ENCODE results near the gene NEDD9. TPM values are rescaled to one million over a fixed set of nuclear protein-coding genes. Genes with fewer than 3 reads are reported as not detected.

Gene NEDD9
- total RNA-seq, 1 experiment from 2014 or later = 0.17 TPM

- CTCF ChIA-PET = no interaction called here
- ATAC-seq = no peak
- no TSS peak for BruUV-seq (replicated peaks)
Observed at GRCh38 chr6:11202513-11203305, 29.8 kb downstream of the NEDD9 start.

GRCh38 chr6:11201772-11202512, 30.5 kb downstream of the NEDD9 start:
- CTCF ChIA-PET = no interaction called here
- no peaks in the 10 kb centered on the region for H4K20me1 ChIP-seq (ENCODE audit: insufficient read depth)
- intact Hi-C loops (cut with micrococcal nuclease) = no loop called here
- TF ChIP-seq POLR2AphosphoS5 (IDR thresholded peaks at IDR 0.05; ENCODE audit: low read depth, low read length) (no peak), JUND (IDR thresholded peaks at IDR 0.05) (no peak), POLR2A (IDR thresholded peaks at IDR 0.05; ENCODE audit: borderline replicate concordance, extremely low read depth, insufficient read depth, insufficient read length) (no peak), ZBTB33 (IDR thresholded peaks at IDR 0.05; ENCODE audit: extremely low read depth, insufficient replicate concordance, low read length) (no peak), TCF7L2 (IDR thresholded peaks at IDR 0.05; ENCODE audit: borderline replicate concordance, extremely low read depth, insufficient read depth, insufficient read length) (no peak), FOSL1 (IDR thresholded peaks at IDR 0.05; ENCODE audit: low read depth) (no peak), YY1 (IDR thresholded peaks at IDR 0.05; ENCODE audit: extremely low read depth, insufficient replicate concordance, low read depth, low read length) (no peak), ZNF274 (IDR thresholded peaks at IDR 0.05; ENCODE audit: low read depth, low read length) (no peak), MAX (IDR thresholded peaks at IDR 0.05) (no peak), EZH2phosphoT487 (IDR thresholded peaks at IDR 0.05; ENCODE audit: borderline replicate concordance) (no peak), SRF (IDR thresholded peaks at IDR 0.05; ENCODE audit: low read depth) (no peak), SIN3A (IDR thresholded peaks at IDR 0.05; ENCODE audit: low read depth) (no peak)

More at GRCh38 chr6:11202513-11203305, 29.8 kb downstream of the NEDD9 start:
- H3K4me1 ChIP-seq (ENCODE audit: control insufficient read depth in 1 of 2, insufficient read depth in 2 of 2, low read length in 2 of 2) = peaks cover 0 to 10% of the 10 kb centered on the region in 2 experiments; a peak in 1 of 4 replicates
- intact Hi-C loops (cut with micrococcal nuclease) = no loop called here
- H4K20me1 ChIP-seq (ENCODE audit: insufficient read depth) = no peaks in the 10 kb centered on the region
- DNase-seq (ENCODE audit: low read depth, low spot score) = no peak
- H3K9me2 ChIP-seq (ENCODE audit: insufficient read depth) = no peaks in the 10 kb centered on the region
- H3K4me3 ChIP-seq (replicated peaks in 1 of 2; ENCODE audit: low read depth in 1 of 2, low read length in 2 of 2) = no peak overlapping the region
- H3K79me2 ChIP-seq (ENCODE audit: insufficient read depth, low read length) = no peaks in the 10 kb centered on the region
- no peak overlapping the region for H2AFZ ChIP-seq (ENCODE audit: low read depth, low read length, poor library complexity, severe bottlenecking)
- H3K9me3 ChIP-seq (ENCODE audit: control insufficient read depth in 1 of 2, insufficient read depth in 1 of 2, low read depth in 1 of 2, low read length in 2 of 2) = no peaks in the 10 kb centered on the region
- ChIA-PET RAD21 (ENCODE audit: low non-redundant PET in 1 of 2, low total read pairs in 2 of 2, uncharacterized antibody in 2 of 2, unreplicated experiment in 2 of 2) (no interaction called here), POLR2A (no interaction called here)
- no peak overlapping the region for H3K27ac ChIP-seq (ENCODE audit: low read depth, low read length)
- no peak for TF ChIP-seq ATF3 (IDR thresholded peaks at IDR 0.05)
- no peak for TF ChIP-seq MAX (IDR thresholded peaks at IDR 0.05)
- no peak for TF ChIP-seq EZH2 (IDR thresholded peaks at IDR 0.05)
- H3K4me2 ChIP-seq (ENCODE audit: low read length) = no peak overlapping the region
- H3K36me3 ChIP-seq (ENCODE audit: control insufficient read depth in 1 of 2, insufficient read depth in 2 of 2, low read length in 2 of 2) = no peaks in the 10 kb centered on the region
- no peaks in the 10 kb centered on the region for H3K27me3 ChIP-seq (ENCODE audit: insufficient read depth, low read length)
- H3K9ac ChIP-seq (ENCODE audit: low read length) = no peak overlapping the region

More at GRCh38 chr6:11201772-11202512, 30.5 kb downstream of the NEDD9 start:
- POLR2A ChIA-PET = no interaction called here
- Histone ChIP-seq H3K36me3 (ENCODE audit: control insufficient read depth in 1 of 2, insufficient read depth in 2 of 2, low read length in 2 of 2) (no peaks in the 10 kb centered on the region), H3K9ac (ENCODE audit: low read length) (no peak overlapping the region), H3K9me2 (ENCODE audit: insufficient read depth) (no peaks in the 10 kb centered on the region), H3K27ac (ENCODE audit: low read depth, low read length) (no peak overlapping the region), H3K27me3 (ENCODE audit: insufficient read depth, low read length) (no peaks in the 10 kb centered on the region), H3K79me2 (ENCODE audit: insufficient read depth, low read length) (no peaks in the 10 kb centered on the region), H3K9me3 (ENCODE audit: control insufficient read depth in 1 of 2, insufficient read depth in 1 of 2, low read depth in 1 of 2, low read length in 2 of 2) (no peaks in the 10 kb centered on the region), H3K4me3 (replicated peaks in 1 of 2; ENCODE audit: low read depth in 1 of 2, low read length in 2 of 2) (no peak overlapping the region), H3K4me2 (ENCODE audit: low read length) (no peak overlapping the region), H3K4me1 (ENCODE audit: control insufficient read depth in 1 of 2, insufficient read depth in 2 of 2, low read length in 2 of 2) (peaks cover 0 to 2% of the 10 kb centered on the region in 2 experiments; a peak in 1 of 4 replicates), H2AFZ (ENCODE audit: low read depth, low read length, poor library complexity, severe bottlenecking) (no peak overlapping the region)
- ATAC-seq (no peak), DNase-seq (ENCODE audit: low read depth, low spot score) (no peak)
- BruUV-seq (replicated peaks) = no TSS peak
- RAD21 ChIA-PET (ENCODE audit: low non-redundant PET in 1 of 2, low total read pairs in 2 of 2, uncharacterized antibody in 2 of 2, unreplicated experiment in 2 of 2) = no interaction called here

All from HCT116 (cell line).